Suprapubic skin (tissue), 4 donors: ENCODE data around the gene VCX2. TPM values are rescaled to one million over a fixed set of nuclear protein-coding genes. Genes with fewer than 3 reads are reported as not detected.
"Not testable (repeated sequence)": the region's sequence is repeated elsewhere in the genome, so short reads cannot be mapped to it uniquely, and the experiment has no call there.

Experiments used
- DNase-seq, 2 donors: peaks; one replicate each; pipeline ENCODE4 v3.0.0-alpha.2; 2019; ENCODE audit warnings: low spot score in 2 of 2
- H3K27ac ChIP-seq: fragments of 200-600 bp; sonication (generic); one replicate; pipeline ENCODE4 v1.5.1; 2019
- H3K27me3 ChIP-seq: fragments of 200-600 bp; sonication (generic); one replicate; pipeline ENCODE4 v1.5.1; 2019
- H3K36me3 ChIP-seq: fragments of 200-600 bp; sonication (generic); one replicate; pipeline ENCODE4 v1.5.1; 2019
- H3K4me1 ChIP-seq: fragments of 200-600 bp; sonication (generic); one replicate; pipeline ENCODE4 v1.5.1; 2019
- H3K4me3 ChIP-seq: fragments of 200-600 bp; sonication (generic); one replicate; pipeline ENCODE4 v1.5.1; 2019; ENCODE audit warnings: mild to moderate bottlenecking
- H3K9me3 ChIP-seq: fragments of 200-600 bp; sonication (generic); one replicate; pipeline ENCODE4 v1.5.1; 2019
- EP300 ChIP-seq: sonication (generic); formaldehyde crosslinking; IDR thresholded peaks from one replicate; pipeline ENCODE4 v1.6.1; 2017; ENCODE audit warnings: antibody characterized with exemption
- POLR2A ChIP-seq, 2 donors: fragments of 450-650 bp; IDR thresholded peaks; one replicate each; pipeline ENCODE4 v1.6.1; 2017; ENCODE audit warnings: antibody characterized with exemption in 2 of 2, mild to moderate bottlenecking in 2 of 2, moderate library complexity in 2 of 2
- POLR2AphosphoS5 ChIP-seq, 3 donors: sonication (generic); formaldehyde crosslinking; IDR thresholded peaks; one replicate each; pipeline ENCODE4 v1.6.1; 2017; ENCODE audit warnings: antibody characterized with exemption in 3 of 3
- WGBS: methylation state at CpG from one replicate; pipeline ENCODE4 v1.1.5; 2018; 5-methylcytosine and 5-hydroxymethylcytosine counted together
- total RNA-seq, 4 donors: library from RNA; depleted of rRNA; stranded (reverse); fragments of >200 nt; gene quantifications; one replicate each; pipeline ENCODE4 v1.1.0, GENCODE V29; 2016
- TF ChIP-seq, protein P1 (sequence below), 2 donors: fragments of 200-600 bp in 1 of 2; fragments of 450-650 bp in 1 of 2; sonication (generic) in 1 of 2; IDR thresholded peaks; one replicate each; pipeline ENCODE4 v1.5.1; 2016 to 2019; ENCODE audit warnings: antibody characterized with exemption in 2 of 2, mild to moderate bottlenecking in 1 of 2, moderate library complexity in 1 of 2

VCX2 gene
- total RNA-seq, 4 donors from 2014 or later = not detected

DNA sequence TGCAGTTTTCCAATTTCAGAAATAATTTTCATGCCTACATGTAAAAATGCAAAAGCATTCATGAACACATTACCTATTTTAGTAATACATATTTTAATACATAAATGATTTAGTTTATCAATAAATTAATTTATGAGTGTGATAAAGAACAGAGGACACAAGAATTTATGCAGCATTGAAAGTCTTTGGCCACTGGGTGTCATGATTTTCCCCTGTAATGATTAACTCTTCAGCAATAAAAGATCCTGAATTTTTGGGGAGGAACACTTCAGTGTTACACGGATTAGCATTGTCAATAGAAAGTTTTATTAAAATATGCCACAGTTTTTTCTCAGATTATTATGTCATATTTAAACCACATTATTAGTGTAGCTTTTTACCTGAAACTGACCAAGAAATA lies 8.6 kb upstream of the VCX2 start:
- Histone ChIP-seq H3K27me3 (no peaks in the 10 kb centered on the region), H3K9me3 (no peaks in the 10 kb centered on the region), H3K27ac (no peak overlapping the region), H3K4me1 (no peaks in the 10 kb centered on the region), H3K4me3 (no peak overlapping the region), H3K36me3 (no peaks in the 10 kb centered on the region)
- no peak for DNase-seq
- 15% methylated on average over 1 of the region's 1 CpG for WGBS
- TF ChIP-seq, protein P1, sequence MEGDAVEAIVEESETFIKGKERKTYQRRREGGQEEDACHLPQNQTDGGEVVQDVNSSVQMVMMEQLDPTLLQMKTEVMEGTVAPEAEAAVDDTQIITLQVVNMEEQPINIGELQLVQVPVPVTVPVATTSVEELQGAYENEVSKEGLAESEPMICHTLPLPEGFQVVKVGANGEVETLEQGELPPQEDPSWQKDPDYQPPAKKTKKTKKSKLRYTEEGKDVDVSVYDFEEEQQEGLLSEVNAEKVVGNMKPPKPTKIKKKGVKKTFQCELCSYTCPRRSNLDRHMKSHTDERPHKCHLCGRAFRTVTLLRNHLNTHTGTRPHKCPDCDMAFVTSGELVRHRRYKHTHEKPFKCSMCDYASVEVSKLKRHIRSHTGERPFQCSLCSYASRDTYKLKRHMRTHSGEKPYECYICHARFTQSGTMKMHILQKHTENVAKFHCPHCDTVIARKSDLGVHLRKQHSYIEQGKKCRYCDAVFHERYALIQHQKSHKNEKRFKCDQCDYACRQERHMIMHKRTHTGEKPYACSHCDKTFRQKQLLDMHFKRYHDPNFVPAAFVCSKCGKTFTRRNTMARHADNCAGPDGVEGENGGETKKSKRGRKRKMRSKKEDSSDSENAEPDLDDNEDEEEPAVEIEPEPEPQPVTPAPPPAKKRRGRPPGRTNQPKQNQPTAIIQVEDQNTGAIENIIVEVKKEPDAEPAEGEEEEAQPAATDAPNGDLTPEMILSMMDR (IDR thresholded peaks at IDR 0.05) = no peak
- no peak for TF ChIP-seq POLR2A (IDR thresholded peaks at IDR 0.05)
- no peak for TF ChIP-seq POLR2AphosphoS5 (IDR thresholded peaks at IDR 0.05)
- no peak for TF ChIP-seq EP300

DNA sequence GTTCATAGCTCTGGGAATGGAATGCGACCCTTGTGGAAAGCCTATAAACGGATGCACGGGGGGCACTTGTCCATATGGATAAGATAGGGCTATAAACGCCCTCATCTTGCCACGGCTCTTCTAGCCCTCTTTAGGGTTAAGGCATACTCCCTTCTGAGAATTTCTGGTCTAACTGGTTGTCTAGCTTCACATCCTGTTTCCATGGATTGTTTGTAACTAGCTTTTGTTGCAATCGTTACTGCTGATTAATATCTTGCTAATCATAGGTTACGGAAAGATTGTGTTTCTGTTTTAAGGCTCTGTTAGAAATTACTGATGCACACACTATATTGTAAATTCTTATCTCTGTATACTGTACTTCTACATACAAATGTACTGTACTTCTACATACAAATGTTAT lies 17.1 kb downstream of the VCX2 start:
- H3K27me3 ChIP-seq, DNase-seq, H3K9me3 ChIP-seq, H3K36me3 ChIP-seq, H3K27ac ChIP-seq, H3K4me3 ChIP-seq, H3K4me1 ChIP-seq: not testable (repeated sequence)
- 35% methylated on average over 7 of the region's 7 CpGs for whole genome bisulfite sequencing

DNA sequence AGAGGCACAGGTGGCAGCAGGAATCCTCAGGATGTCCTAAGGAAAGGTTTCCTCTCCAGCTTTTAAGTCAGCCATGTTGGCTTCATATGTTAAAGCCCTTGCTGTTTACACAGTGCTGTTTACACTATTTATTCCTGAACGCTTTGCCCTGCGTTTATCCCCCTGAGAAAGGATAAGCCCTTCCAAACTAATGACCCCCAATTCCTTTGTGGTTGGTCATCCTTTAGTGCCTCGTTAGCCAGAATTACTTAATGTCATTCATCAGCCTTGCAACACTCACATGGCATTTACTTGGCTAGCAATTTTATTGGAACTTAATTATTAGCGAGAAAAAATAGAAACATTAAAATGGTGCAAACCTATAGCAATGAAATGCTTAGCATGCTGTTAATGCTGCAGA lies 23.8 kb downstream of the VCX2 start:
- TF ChIP-seq POLR2A (IDR thresholded peaks at IDR 0.05) (no peak), POLR2AphosphoS5 (IDR thresholded peaks at IDR 0.05) (no peak)
- TF ChIP-seq, protein P1 (IDR thresholded peaks at IDR 0.05) = no peak
- no peak overlapping the region for H3K27ac ChIP-seq
- H3K4me3 ChIP-seq = no peak overlapping the region
- whole genome bisulfite sequencing = 51% methylated on average over 4 of the region's 4 CpGs
- H3K9me3 ChIP-seq = no peaks in the 10 kb centered on the region
- no peaks in the 10 kb centered on the region for H3K27me3 ChIP-seq
- H3K36me3 ChIP-seq = no peaks in the 10 kb centered on the region
- DNase-seq = no peak
- H3K4me1 ChIP-seq = no peaks in the 10 kb centered on the region

DNA sequence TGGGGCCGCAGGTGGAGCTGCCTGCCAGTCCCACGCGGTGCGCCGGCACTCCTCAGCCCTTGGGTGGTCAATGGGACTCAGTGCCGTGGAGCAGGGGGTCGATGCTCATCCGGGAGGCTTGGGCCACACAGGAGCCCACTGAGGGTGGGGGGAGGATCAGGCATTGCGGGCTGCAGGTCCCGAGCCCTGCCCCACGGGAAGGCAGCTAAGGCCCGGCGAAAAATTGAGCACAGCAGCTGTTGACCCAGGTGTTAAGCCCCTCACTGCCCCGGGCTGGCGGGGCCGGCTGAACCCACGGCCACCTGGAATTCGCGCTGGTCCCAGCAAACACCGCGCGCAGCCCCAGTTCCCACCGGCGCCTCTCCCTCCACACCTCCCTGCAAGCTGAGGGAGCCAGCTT lies 26.1 kb downstream of the VCX2 start:
- Histone ChIP-seq H3K36me3 (no peaks in the 10 kb centered on the region), H3K9me3 (no peaks in the 10 kb centered on the region), H3K4me3 (no peak overlapping the region), H3K4me1 (no peaks in the 10 kb centered on the region), H3K27ac (no peak overlapping the region), H3K27me3 (no peaks in the 10 kb centered on the region)
- TF ChIP-seq, protein P1 (IDR thresholded peaks at IDR 0.05) = no peak
- TF ChIP-seq EP300 = no peak
- no peak for TF ChIP-seq POLR2A (IDR thresholded peaks at IDR 0.05)
- WGBS = 100% methylated on average over 5 of the region's 24 CpGs
- DNase-seq = no peak

DNA sequence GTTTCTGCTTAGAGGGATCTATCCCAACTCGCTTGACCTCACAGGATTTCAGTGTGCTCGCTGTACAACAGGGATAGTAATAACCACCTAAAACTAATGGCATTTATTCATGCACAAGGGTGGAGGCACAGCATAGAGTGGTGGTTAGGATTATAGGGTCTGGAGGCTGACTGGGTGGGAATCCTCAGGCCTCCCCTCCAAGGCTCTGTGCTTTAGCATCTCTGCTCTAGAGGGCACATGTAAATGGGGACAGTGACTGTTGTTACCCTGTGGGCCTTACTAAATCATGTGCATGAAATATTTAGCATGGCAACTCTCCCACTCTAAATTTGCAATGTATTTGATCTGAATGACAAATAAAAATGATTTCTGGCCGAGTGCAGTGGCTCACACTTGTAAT lies 29.2 kb downstream of the VCX2 start:
- no peak for DNase-seq
- no peak overlapping the region for H3K4me3 ChIP-seq
- H3K9me3 ChIP-seq = no peaks in the 10 kb centered on the region
- TF ChIP-seq EP300 (no peak), POLR2A (IDR thresholded peaks at IDR 0.05) (no peak)
- TF ChIP-seq, protein P1 (IDR thresholded peaks at IDR 0.05) = no peak
- H3K36me3 ChIP-seq = no peaks in the 10 kb centered on the region
- no peak overlapping the region for H3K27ac ChIP-seq
- no peaks in the 10 kb centered on the region for H3K27me3 ChIP-seq
- WGBS = 89% methylated on average over 3 of the region's 3 CpGs
- no peaks in the 10 kb centered on the region for H3K4me1 ChIP-seq

DNA sequence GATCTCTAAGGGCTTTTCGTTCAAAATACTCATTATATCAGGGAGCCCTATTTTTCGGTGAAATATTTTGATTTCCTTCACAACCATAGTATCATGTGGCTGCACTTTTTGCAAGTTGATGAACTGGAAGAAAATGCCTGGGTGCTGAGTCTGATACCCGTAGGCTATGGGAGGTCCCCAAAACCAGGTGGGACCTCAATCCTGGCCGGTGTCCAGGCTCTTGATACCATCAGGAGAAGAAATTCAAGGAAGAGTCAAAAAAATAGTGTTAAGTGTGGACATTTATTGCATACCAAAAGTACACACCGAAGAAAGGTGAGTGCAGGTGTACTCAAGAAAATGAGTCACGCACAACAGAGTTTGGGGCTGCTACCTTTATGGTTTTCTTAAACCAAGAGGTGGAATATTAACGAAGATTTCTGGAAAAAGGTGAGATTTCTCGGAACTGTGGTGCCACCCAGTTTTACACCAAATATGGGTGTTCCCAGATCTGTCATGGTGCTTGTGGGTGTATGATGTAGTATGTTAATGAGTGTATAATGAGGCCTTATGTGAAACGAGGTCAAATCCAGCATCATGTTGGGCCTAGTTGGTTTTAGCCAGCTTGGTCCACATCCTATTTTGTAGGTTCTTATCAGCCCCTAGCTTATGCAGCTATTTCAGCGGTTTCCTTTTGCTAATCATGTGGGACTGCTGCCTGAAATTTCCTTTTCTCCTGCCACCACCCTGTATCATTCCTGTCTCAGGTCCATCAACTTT lies 29.9 kb downstream of the VCX2 start:
- Histone ChIP-seq H3K27me3 (no peaks in the 10 kb centered on the region), H3K4me3 (no peak overlapping the region), H3K9me3 (no peaks in the 10 kb centered on the region), H3K4me1 (no peaks in the 10 kb centered on the region), H3K27ac (no peak overlapping the region), H3K36me3 (no peaks in the 10 kb centered on the region)
- TF ChIP-seq POLR2A (IDR thresholded peaks at IDR 0.05) = no peak
- TF ChIP-seq EP300 = no peak
- TF ChIP-seq, protein P1 (IDR thresholded peaks at IDR 0.05) = no peak
- TF ChIP-seq POLR2AphosphoS5 (IDR thresholded peaks at IDR 0.05) = no peak
- no peak for DNase-seq
- 85% methylated on average over 10 of the region's 10 CpGs for WGBS
